ENCODE measurements around the gene KNDC1.

Gene KNDC1

DNA sequence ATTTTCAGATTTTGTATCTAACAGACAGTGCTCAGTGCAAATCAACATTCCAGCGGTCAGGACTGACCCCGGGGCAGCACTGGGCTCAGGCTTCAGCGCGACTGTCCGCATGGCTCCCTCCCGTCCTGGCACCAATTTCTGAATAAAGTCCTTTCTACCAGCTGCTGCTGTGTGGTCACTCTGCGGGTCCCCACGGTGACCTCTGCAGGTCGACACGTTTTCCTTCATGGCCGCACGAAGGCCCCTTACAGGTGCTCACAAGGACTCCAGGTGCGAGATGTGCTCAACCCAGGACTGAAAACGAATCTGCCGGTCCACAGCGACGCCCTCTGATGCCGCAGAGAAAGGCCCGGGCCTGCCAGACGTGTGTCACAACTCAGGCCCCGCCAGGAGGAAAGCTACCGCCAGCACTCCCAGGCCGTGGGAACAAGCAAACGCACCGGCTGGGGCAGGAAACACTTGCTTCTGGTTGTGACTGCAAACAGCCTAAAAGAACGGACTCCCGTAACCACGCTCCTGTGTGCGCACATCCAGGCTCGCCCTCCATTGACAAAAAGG is 66.3 kb downstream of the KNDC1 start:
- H3K4me3 ChIP-seq (ENCODE audit: low read depth, low read length) = no peak overlapping the region
- TF ChIP-seq MYC (IDR thresholded peaks at IDR 0.05; ENCODE audit: low read depth, low read length) (no peak), POLR2A (IDR thresholded peaks at IDR 0.05; ENCODE audit: extremely low read depth, insufficient read length) (no peak)
- TF ChIP-seq, protein P1, sequence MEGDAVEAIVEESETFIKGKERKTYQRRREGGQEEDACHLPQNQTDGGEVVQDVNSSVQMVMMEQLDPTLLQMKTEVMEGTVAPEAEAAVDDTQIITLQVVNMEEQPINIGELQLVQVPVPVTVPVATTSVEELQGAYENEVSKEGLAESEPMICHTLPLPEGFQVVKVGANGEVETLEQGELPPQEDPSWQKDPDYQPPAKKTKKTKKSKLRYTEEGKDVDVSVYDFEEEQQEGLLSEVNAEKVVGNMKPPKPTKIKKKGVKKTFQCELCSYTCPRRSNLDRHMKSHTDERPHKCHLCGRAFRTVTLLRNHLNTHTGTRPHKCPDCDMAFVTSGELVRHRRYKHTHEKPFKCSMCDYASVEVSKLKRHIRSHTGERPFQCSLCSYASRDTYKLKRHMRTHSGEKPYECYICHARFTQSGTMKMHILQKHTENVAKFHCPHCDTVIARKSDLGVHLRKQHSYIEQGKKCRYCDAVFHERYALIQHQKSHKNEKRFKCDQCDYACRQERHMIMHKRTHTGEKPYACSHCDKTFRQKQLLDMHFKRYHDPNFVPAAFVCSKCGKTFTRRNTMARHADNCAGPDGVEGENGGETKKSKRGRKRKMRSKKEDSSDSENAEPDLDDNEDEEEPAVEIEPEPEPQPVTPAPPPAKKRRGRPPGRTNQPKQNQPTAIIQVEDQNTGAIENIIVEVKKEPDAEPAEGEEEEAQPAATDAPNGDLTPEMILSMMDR (IDR thresholded peaks at IDR 0.05; ENCODE audit: low read depth, low read length) = no peak
- TF ChIP-seq, protein P2, sequence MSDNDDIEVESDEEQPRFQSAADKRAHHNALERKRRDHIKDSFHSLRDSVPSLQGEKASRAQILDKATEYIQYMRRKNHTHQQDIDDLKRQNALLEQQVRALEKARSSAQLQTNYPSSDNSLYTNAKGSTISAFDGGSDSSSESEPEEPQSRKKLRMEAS (IDR thresholded peaks at IDR 0.05; ENCODE audit: low read depth, low read length) = no peak
- no peak for DNase-seq (ENCODE audit: low read depth)

DNA sequence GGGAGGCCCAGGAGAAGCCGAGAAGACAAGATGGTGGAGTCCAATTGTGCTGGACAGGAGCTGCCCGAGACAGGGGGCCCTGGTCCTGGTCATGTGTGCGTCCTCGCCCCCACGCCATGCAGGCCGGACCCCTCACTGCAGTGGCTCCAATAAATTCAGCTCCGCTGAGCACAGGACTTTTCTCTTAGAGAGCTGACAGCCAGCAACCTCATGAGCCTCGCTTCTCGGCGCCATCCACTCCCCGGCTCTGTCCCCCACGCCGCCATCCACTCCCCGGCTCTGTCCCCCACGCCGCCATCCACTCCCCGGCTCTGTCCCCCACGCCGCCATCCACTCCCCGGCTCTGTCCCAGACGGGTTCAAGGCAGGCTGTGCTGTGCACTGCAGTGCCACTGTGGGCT is 67.2 kb downstream of the KNDC1 start:
- DNase-seq (ENCODE audit: low read depth) = no peak
- TF ChIP-seq POLR2A (IDR thresholded peaks at IDR 0.05; ENCODE audit: extremely low read depth, insufficient read length) (no peak), MYC (IDR thresholded peaks at IDR 0.05; ENCODE audit: low read depth, low read length) (no peak)
- TF ChIP-seq, protein P2 (IDR thresholded peaks at IDR 0.05; ENCODE audit: low read depth, low read length) = no peak
- TF ChIP-seq, protein P1 (IDR thresholded peaks at IDR 0.05; ENCODE audit: low read depth, low read length) = no peak
- no peak overlapping the region for H3K4me3 ChIP-seq (ENCODE audit: low read depth, low read length)

DNA sequence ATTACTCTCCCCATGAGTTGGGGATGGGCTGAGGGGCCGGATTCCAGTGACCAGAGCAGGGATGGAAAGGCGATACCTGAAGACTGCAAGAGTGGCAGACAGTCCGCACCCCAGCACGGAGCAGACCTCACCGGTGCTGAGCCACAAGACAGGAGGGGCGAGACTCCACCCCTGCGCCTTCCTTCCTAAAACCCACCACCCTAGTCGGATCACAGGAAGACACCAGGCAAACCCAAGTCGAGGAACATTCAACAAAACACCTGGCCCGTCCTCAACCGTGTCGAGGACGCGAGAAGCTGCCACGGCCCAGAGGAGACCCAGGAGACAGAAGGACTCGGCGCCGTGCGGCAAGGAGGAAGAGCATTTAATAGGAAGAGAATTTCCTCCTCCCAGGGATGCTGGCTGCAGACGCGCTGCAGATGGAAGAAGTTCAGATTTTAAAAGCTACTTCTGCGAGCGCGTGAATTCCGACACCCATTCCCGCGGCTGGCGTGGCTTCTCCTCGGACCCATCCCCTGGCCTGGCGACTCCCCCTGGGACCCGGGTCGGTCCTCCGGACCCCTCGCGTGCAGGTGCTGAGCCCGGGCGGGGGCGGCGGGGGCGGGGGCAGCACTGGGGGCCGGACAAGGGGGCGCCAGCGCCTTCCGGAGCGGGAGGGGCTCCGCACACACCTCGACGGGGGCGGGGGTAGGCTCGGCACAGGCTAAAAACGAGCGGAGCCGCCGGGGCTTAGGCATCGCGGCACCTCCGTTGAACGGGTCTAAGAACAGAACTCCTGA is 69.4 kb downstream of the KNDC1 start:
- H3K4me3 ChIP-seq (ENCODE audit: low read depth, low read length) = no peak overlapping the region
- no peak for DNase-seq (ENCODE audit: low read depth)
- TF ChIP-seq, protein P1 (IDR thresholded peaks at IDR 0.05; ENCODE audit: low read depth, low read length) = no peak
- no peak for TF ChIP-seq POLR2A (IDR thresholded peaks at IDR 0.05; ENCODE audit: extremely low read depth, insufficient read length)
- TF ChIP-seq, protein P2 (IDR thresholded peaks at IDR 0.05; ENCODE audit: low read depth, low read length) = no peak

DNA sequence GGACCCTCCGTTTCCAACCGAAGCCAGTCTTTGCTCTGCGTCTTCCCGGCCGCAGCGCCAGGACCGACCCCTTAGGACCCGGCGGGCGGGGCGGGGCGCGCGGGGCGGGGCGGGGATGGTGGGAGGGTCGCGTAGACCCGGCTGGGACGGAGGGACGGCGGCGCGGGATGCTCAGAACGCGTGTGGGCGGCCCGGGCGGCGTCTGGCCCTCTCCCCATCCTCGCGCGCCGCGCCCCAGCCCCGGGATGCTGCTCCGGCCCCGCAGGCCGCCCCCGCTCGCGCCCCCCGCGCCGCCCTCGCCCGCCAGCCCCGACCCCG is 70.0 kb downstream of the KNDC1 start, which contains the start of gene UTF1:
Gene UTF1, plus strand, starts transcription at position 174 of the 318 bp plus-strand sequence. Its CDS starts 72 bp downstream, at position 246.
- no peak for DNase-seq (ENCODE audit: low read depth)
- H3K4me3 ChIP-seq (ENCODE audit: low read depth, low read length) = no peak within 1 kb of the TSS
- TF ChIP-seq MYC (IDR thresholded peaks at IDR 0.05; ENCODE audit: low read depth, low read length) = no peak
- TF ChIP-seq, protein P1 (IDR thresholded peaks at IDR 0.05; ENCODE audit: low read depth, low read length) = no peak
- no peak for TF ChIP-seq POLR2A (IDR thresholded peaks at IDR 0.05; ENCODE audit: extremely low read depth, insufficient read length)
- TF ChIP-seq, protein P2 (IDR thresholded peaks at IDR 0.05; ENCODE audit: low read depth, low read length) = no peak

DNA sequence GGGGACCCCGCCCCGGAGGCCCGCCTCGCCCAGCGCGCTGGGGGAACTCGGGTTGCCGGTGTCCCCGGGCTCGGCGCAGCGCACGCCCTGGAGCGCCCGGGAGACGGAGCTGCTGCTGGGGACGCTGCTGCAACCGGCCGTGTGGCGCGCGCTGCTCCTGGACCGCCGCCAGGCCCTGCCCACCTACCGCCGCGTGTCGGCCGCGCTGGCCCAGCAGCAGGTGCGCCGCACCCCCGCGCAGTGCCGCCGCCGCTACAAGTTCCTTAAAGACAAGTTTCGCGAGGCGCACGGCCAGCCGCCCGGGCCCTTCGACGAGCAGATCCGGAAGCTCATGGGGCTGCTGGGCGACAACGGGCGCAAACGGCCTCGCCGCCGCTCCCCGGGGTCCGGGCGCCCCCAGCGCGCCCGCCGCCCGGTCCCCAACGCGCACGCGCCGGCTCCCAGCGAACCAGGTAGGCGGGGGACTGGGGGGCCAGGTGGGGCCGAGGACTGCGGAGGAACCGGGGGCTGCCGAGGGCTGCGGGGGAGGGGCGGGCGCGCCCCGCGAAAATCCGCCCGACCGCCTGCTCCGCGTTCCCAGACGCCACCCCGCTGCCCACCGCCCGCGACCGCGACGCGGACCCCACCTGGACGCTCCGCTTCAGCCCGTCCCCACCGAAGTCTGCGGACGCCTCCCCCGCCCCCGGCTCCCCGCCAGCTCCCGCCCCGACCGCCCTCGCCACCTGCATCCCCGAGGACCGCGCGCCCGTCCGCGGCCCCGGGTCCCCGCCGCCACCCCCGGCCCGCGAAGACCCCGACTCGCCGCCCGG is 70.6 kb downstream of the KNDC1 start:
- no peak overlapping the region for H3K4me3 ChIP-seq (ENCODE audit: low read depth, low read length)
- DNase-seq (ENCODE audit: low read depth) = no peak
- TF ChIP-seq, protein P2 (IDR thresholded peaks at IDR 0.05; ENCODE audit: low read depth, low read length) = no peak
- TF ChIP-seq POLR2A (IDR thresholded peaks at IDR 0.05; ENCODE audit: extremely low read depth, insufficient read length) (no peak), MYC (IDR thresholded peaks at IDR 0.05; ENCODE audit: low read depth, low read length) (no peak)
- TF ChIP-seq, protein P1 (IDR thresholded peaks at IDR 0.05; ENCODE audit: low read depth, low read length) = no peak

All from NB4 (cell line).